B cell (primary cell): ENCODE results near the gene PLA2G4D. TPM values are rescaled to one million over a fixed set of nuclear protein-coding genes. Genes with fewer than 3 reads are reported as not detected.

ENCODE experiments used
- ATAC-seq: fragments of 200-7000 bp; cut with Tn5 transposase; one replicate; pipeline ENCODE4 v1.10.0; 2021; ENCODE audit warnings: low read depth, mild to moderate bottlenecking, moderate number of reproducible peaks, moderate library complexity
- CTCF ChIA-PET: fragments of 350-600 bp; sonication (Branson Sonifier 250); formaldehyde crosslinking; loops from one replicate; lab custom pipeline; 2021; ENCODE audit warnings: antibody characterized with exemption, inconsistent platforms; lab: Charles Lee
- POLR2A ChIA-PET: fragments of 350-600 bp; sonication (Branson Sonifier 250); formaldehyde crosslinking; loops from one replicate; lab custom pipeline; 2021; ENCODE audit warnings: antibody characterized with exemption; lab: Charles Lee
- DNase-seq: peaks from one replicate; pipeline ENCODE4 v3.0.0; 2013
- H2AFZ ChIP-seq: 2 replicates; pipeline ENCODE4 v1.6.1; 2012; ENCODE audit warnings: mild to moderate bottlenecking, low read depth, low read length; ENCODE audit not compliant: insufficient read depth, poor library complexity, severe bottlenecking
- H3K27ac ChIP-seq, 2 donors: 1 replicate in 1 of 2; 2 replicates in 1 of 2; pipeline ENCODE4 v1.5.1; 2012 to 2013; ENCODE audit warnings: low read length in 2 of 2, mild to moderate bottlenecking in 2 of 2, moderate library complexity in 1 of 2
- H3K27me3 ChIP-seq, 4 experiments: fragments of 200-600 bp in 1 of 4; sonication (generic) in 1 of 4; replicated peaks in 1 of 4; 1 replicate in 2 of 4; 2 replicates in 2 of 4; pipeline versions ENCODE4 v1.6.1 to v1.7.0; 2013 to 2016; ENCODE audit warnings: low read length in 3 of 4, mild to moderate bottlenecking in 2 of 4, mixed read lengths in 1 of 4, moderate library complexity in 1 of 4; ENCODE audit not compliant: insufficient read depth in 4 of 4, control insufficient read depth in 3 of 4; ENCODE audit errors: control extremely low read depth in 1 of 4
- H3K36me3 ChIP-seq, 2 experiments: replicated peaks in 1 of 2; 1 replicate in 1 of 2; 2 replicates in 1 of 2; pipeline versions ENCODE4 v1.6.1 to v1.7.1; 2013; ENCODE audit warnings: low read length in 1 of 2; ENCODE audit not compliant: insufficient read depth in 2 of 2, control insufficient read depth in 1 of 2; ENCODE audit errors: control extremely low read depth in 1 of 2, extremely low read depth in 1 of 2
- H3K4me1 ChIP-seq, 2 donors: fragments of 200-600 bp in 1 of 2; sonication (generic) in 1 of 2; 1 replicate in 1 of 2; 2 replicates in 1 of 2; pipeline versions ENCODE4 v1.5.1 to v1.6.1; 2013 to 2017; ENCODE audit warnings: low read length in 2 of 2; ENCODE audit not compliant: control insufficient read depth in 2 of 2, insufficient read depth in 2 of 2
- H3K4me2 ChIP-seq: replicated peaks from 2 replicates; pipeline ENCODE3; 2012; ENCODE audit warnings: mild to moderate bottlenecking, low read depth, low read length; ENCODE audit not compliant: poor library complexity, severe bottlenecking
- H3K4me3 ChIP-seq, 5 experiments: fragments of 200-600 bp in 1 of 5; sonication (generic) in 1 of 5; 1 replicate in 3 of 5; 2 replicates in 2 of 5; pipeline versions ENCODE4 v1.5.1 to v1.7.0; 2011 to 2016; ENCODE audit warnings: low read length in 4 of 5, mild to moderate bottlenecking in 4 of 5, low read depth in 2 of 5, control low read depth in 1 of 5, moderate library complexity in 1 of 5; ENCODE audit not compliant: insufficient read depth in 1 of 5; ENCODE audit errors: control extremely low read depth in 1 of 5, extremely low read depth in 1 of 5
- H3K79me2 ChIP-seq: fragments of 200-600 bp; sonication (generic); one replicate; pipeline ENCODE4 v1.6.0; 2016; ENCODE audit warnings: low read length; ENCODE audit not compliant: control insufficient read depth, insufficient read depth
- H3K9ac ChIP-seq: fragments of 200-600 bp; sonication (generic); 2 replicates; pipeline ENCODE4 v1.6.1; 2017; ENCODE audit warnings: mild to moderate bottlenecking, low read length, moderate library complexity
- H3K9me3 ChIP-seq, 3 donors: one replicate each; pipeline versions ENCODE4 v1.6.1 to v1.7.1; 2013; ENCODE audit warnings: low read length in 2 of 3; ENCODE audit not compliant: control insufficient read depth in 2 of 3, insufficient read depth in 1 of 3; ENCODE audit errors: control extremely low read depth in 1 of 3
- H4K20me1 ChIP-seq: 2 replicates; pipeline ENCODE4 v1.6.0; 2012; ENCODE audit warnings: mild to moderate bottlenecking, low read length; ENCODE audit not compliant: insufficient read depth, control insufficient read depth, poor library complexity, severe bottlenecking
- H3K27ac Mint-ChIP-seq: one replicate; pipeline ENCODE4 v1.8.0; 2021; ENCODE audit warnings: mixed read lengths
- H3K27me3 Mint-ChIP-seq: one replicate; pipeline ENCODE4 v1.8.0; 2021; ENCODE audit warnings: mixed read lengths
- H3K4me1 Mint-ChIP-seq: one replicate; pipeline ENCODE4 v1.8.0; 2021; ENCODE audit warnings: mixed read lengths
- H3K4me3 Mint-ChIP-seq: one replicate; pipeline ENCODE4 v1.8.0; 2021; ENCODE audit warnings: mixed read lengths
- H3K9me3 Mint-ChIP-seq: one replicate; pipeline ENCODE4 v1.8.0; 2022; ENCODE audit warnings: mixed read lengths; ENCODE audit not compliant: insufficient read depth
- CTCF ChIP-seq: fragments of 200-600 bp; IDR thresholded peaks from one replicate; pipeline ENCODE4 v1.8.0; 2022; ENCODE audit warnings: antibody characterized with exemption, mild to moderate bottlenecking
- EZH2 ChIP-seq: IDR thresholded peaks from 2 replicates; pipeline ENCODE4 v1.6.1; 2012; ENCODE audit warnings: borderline replicate concordance, low read depth, mild to moderate bottlenecking, moderate library complexity, low read length; ENCODE audit not compliant: insufficient read depth, poor library complexity, severe bottlenecking
- WGBS: methylation state at CpG from one replicate; pipeline ENCODE4 v1.1.5; 2013; ENCODE audit warnings: missing lambda C conversion rate; ENCODE audit not compliant: insufficient coverage; 5-methylcytosine and 5-hydroxymethylcytosine counted together
- intact Hi-C: fragments of 100-400 bp; cut with micrococcal nuclease; formaldehyde crosslinking; loops from one replicate; pipeline ENCODE4 v1.10.0; 2022
- polyA plus RNA-seq: library from polyadenylated mRNA; depleted of rRNA; stranded (reverse); fragments of >200 nt; gene quantifications from 2 replicates; pipeline ENCODE4 v1.2.3, GENCODE V29; 2012
- total RNA-seq, 2 donors: library from RNA; stranded (reverse); fragments of 120-200 nt in 1 of 2; gene quantifications; 1 replicate in 1 of 2; 2 replicates in 1 of 2; pipeline versions ENCODE4 v1.2.3 to v1.2.4, GENCODE V29; 2013 to 2022

The PLA2G4D gene
- total and polyA plus RNA-seq, 2 donors (not counting 1 experiment from before 2014, with no cell fraction given): not detected

- POLR2A ChIA-PET: no interaction called here
- ATAC-seq (no peak), DNase-seq (no peak)
- CTCF ChIA-PET: no interaction called here
- no peak overlapping the region for H3K4me2 ChIP-seq
- H3K27me3 ChIP-seq: peaks cover 0 to 20% (median 2%) of the 10 kb centered on the region in 4 experiments
- H3K9ac ChIP-seq: no peak overlapping the region
- peaks cover 4% of the 10 kb centered on the region for H3K4me1 Mint-ChIP-seq
- H3K36me3 ChIP-seq: no peaks in the 10 kb centered on the region
- H3K9me3 ChIP-seq: no peaks in the 10 kb centered on the region
- no peak overlapping the region for H2AFZ ChIP-seq
- H3K27me3 Mint-ChIP-seq: peaks cover 29% of the 10 kb centered on the region
- TF ChIP-seq CTCF (no peak), EZH2 (no peak)
- H3K4me3 ChIP-seq: no peak overlapping the region
- H3K4me3 Mint-ChIP-seq: no peak overlapping the region
- intact Hi-C loops: no loop called here
- peaks cover 0 to 7% of the 10 kb centered on the region in 2 donors for H3K4me1 ChIP-seq
- H4K20me1 ChIP-seq: no peaks in the 10 kb centered on the region
- no peak overlapping the region for H3K27ac Mint-ChIP-seq
- no peaks in the 10 kb centered on the region for H3K9me3 Mint-ChIP-seq
- 77% methylated on average over 11 of the region's 11 CpGs for WGBS
- H3K79me2 ChIP-seq: no peaks in the 10 kb centered on the region
- no peak overlapping the region for H3K27ac ChIP-seq
These were observed 6.2 kb downstream of the PLA2G4D start for GRCh38 chr15:42087926-42088800.

GRCh38 chr15:42087460-42087859 is 6.9 kb downstream of the PLA2G4D start:
- H3K4me1 Mint-ChIP-seq: peaks cover 4% of the 10 kb centered on the region
- peaks cover 0 to 7% of the 10 kb centered on the region in 2 donors for H3K4me1 ChIP-seq
- no peak for DNase-seq
- ChIA-PET CTCF (interaction anchor here (9.7 kb wide), 1 partner anchor 101 kb away, joined by 113 read pairs; no protein-coding TSS in a partner anchor), POLR2A (no interaction called here)
- no peak for ATAC-seq
- no peaks in the 10 kb centered on the region for H3K36me3 ChIP-seq
- H3K9me3 ChIP-seq: no peaks in the 10 kb centered on the region
- no peak overlapping the region for H2AFZ ChIP-seq
- H3K27ac ChIP-seq: no peak overlapping the region
- 93% methylated on average over 13 of the region's 13 CpGs for WGBS
- H3K4me3 Mint-ChIP-seq: no peak overlapping the region
- H3K27me3 ChIP-seq: peaks cover 0 to 20% (median 2%) of the 10 kb centered on the region in 4 experiments
- TF ChIP-seq CTCF: no peak
- TF ChIP-seq EZH2: no peak
- no peak overlapping the region for H3K27ac Mint-ChIP-seq
- no peak overlapping the region for H3K4me3 ChIP-seq
- H4K20me1 ChIP-seq: no peaks in the 10 kb centered on the region
- peaks cover 32% of the 10 kb centered on the region for H3K27me3 Mint-ChIP-seq
- H3K9me3 Mint-ChIP-seq: no peaks in the 10 kb centered on the region
- H3K79me2 ChIP-seq: no peaks in the 10 kb centered on the region
- H3K4me2 ChIP-seq: no peak overlapping the region
- intact Hi-C loops: no loop called here
- H3K9ac ChIP-seq: no peak overlapping the region
